ENCODE data around the gene NBEA.

- no peak for TF ChIP-seq POLR2A (IDR thresholded peaks at IDR 0.05; ENCODE audit: low read length)
- no peak for TF ChIP-seq TP53 (CRISPR knock-in tag; IDR thresholded peaks at IDR 0.05)
- no peak for TF ChIP-seq PHF8 (IDR thresholded peaks at IDR 0.05; ENCODE audit: borderline replicate concordance, low read depth)
- no peak for TF ChIP-seq REST (IDR thresholded peaks at IDR 0.05)
- TF ChIP-seq CTCF (IDR thresholded peaks at IDR 0.05) = no peak
- no peak for TF ChIP-seq MYC (IDR thresholded peaks at IDR 0.05; ENCODE audit: borderline replicate concordance, low read length)
- TF ChIP-seq CHD2 (IDR thresholded peaks at IDR 0.05; ENCODE audit: low read length, partially characterized antibody) = no peak
Observed at GRCh38 chr13:35629026-35629425, 687.0 kb downstream of the NBEA start.

Measured in A549 (cell line).